CD4-positive, alpha-beta T cell (primary cell): ENCODE data around the gene ABLIM2. TPM values are rescaled to one million over a fixed set of nuclear protein-coding genes. Genes with fewer than 3 reads are reported as not detected.

Experiments used
- ATAC-seq: fragments of 200-7000 bp; cut with Tn5 transposase; one replicate; pipeline ENCODE4 v1.10.0; 2022; ENCODE audit warnings: mild to moderate bottlenecking; ENCODE audit not compliant: poor library complexity
- CTCF ChIA-PET: fragments of 350-600 bp; sonication (Branson Sonifier 250); formaldehyde crosslinking; loops from one replicate; lab custom pipeline; 2021; ENCODE audit warnings: antibody characterized with exemption, inconsistent platforms; lab: Charles Lee
- POLR2A ChIA-PET: fragments of 350-600 bp; sonication (Branson Sonifier 250); formaldehyde crosslinking; loops from one replicate; lab custom pipeline; 2021; ENCODE audit warnings: antibody characterized with exemption, inconsistent platforms; lab: Charles Lee
- DNase-seq, 14 experiments: peaks; one replicate each; pipeline ENCODE4 v3.0.0-alpha.2; 2013 to 2020; ENCODE audit warnings: mixed read lengths in 2 of 14
- H3K27ac ChIP-seq, 2 donors: one replicate each; pipeline versions ENCODE4 v1.5.1 to v1.7.0; 2013; ENCODE audit warnings: low read length in 2 of 2, low read depth in 1 of 2, mild to moderate bottlenecking in 1 of 2
- H3K27me3 ChIP-seq, 2 experiments: 1 replicate in 1 of 2; 2 replicates in 1 of 2; pipeline versions ENCODE4 v1.6.1 to v1.7.0; 2013; ENCODE audit warnings: low read length in 2 of 2, control low read depth in 1 of 2, mild to moderate bottlenecking in 1 of 2, moderate library complexity in 1 of 2; ENCODE audit not compliant: insufficient read depth in 2 of 2, control insufficient read depth in 1 of 2
- H3K36me3 ChIP-seq: one replicate; pipeline ENCODE4 v1.6.1; 2013; ENCODE audit warnings: low read length, control low read depth; ENCODE audit not compliant: insufficient read depth
- H3K4me1 ChIP-seq: one replicate; pipeline ENCODE4 v1.6.1; 2013; ENCODE audit warnings: low read length, control low read depth; ENCODE audit not compliant: insufficient read depth
- H3K4me3 ChIP-seq: one replicate; pipeline ENCODE4 v1.5.1; 2013; ENCODE audit warnings: mild to moderate bottlenecking, low read length, moderate library complexity
- H3K9me3 ChIP-seq, 2 experiments: 1 replicate in 1 of 2; 2 replicates in 1 of 2; pipeline versions ENCODE4 v1.6.1 to v1.7.0; 2013; ENCODE audit warnings: low read length in 2 of 2, mild to moderate bottlenecking in 2 of 2, control low read depth in 1 of 2, moderate library complexity in 1 of 2; ENCODE audit not compliant: control insufficient read depth in 1 of 2, insufficient read depth in 1 of 2
- H3K27ac Mint-ChIP-seq: one replicate; pipeline ENCODE4 v1.8.0; 2020; ENCODE audit warnings: mixed read lengths
- H3K27me3 Mint-ChIP-seq: one replicate; pipeline ENCODE4 v1.8.0; 2021; ENCODE audit warnings: mixed read lengths
- H3K36me3 Mint-ChIP-seq: one replicate; pipeline ENCODE4 v1.8.0; 2021; ENCODE audit warnings: low read depth, mixed read lengths
- H3K4me1 Mint-ChIP-seq: one replicate; pipeline ENCODE4 v1.8.0; 2021; ENCODE audit warnings: low read depth, mixed read lengths
- H3K4me3 Mint-ChIP-seq: one replicate; pipeline ENCODE4 v1.8.0; 2020; ENCODE audit warnings: mild to moderate bottlenecking, mixed read lengths
- H3K9me3 Mint-ChIP-seq: one replicate; pipeline ENCODE4 v1.8.0; 2020; ENCODE audit warnings: mixed read lengths
- CTCF ChIP-seq: fragments of 200-600 bp; IDR thresholded peaks from one replicate; pipeline ENCODE4 v1.8.0; 2022; ENCODE audit warnings: antibody characterized with exemption, mild to moderate bottlenecking
- intact Hi-C, 2 experiments: fragments of 100-400 bp; cut with DNase I in 1 of 2; cut with micrococcal nuclease in 1 of 2; formaldehyde crosslinking; loops; one replicate each; pipeline versions ENCODE4 v1.15.1 to v1.9.0; 2023 to 2025; cut with DNase I, micrococcal nuclease
- total RNA-seq, 174 experiments: library from RNA in 2 of 174; stranded (reverse) in 2 of 174; gene quantifications; one replicate each; pipeline ENCODE4 v1.2.3 and lab custom pipeline; 2021 to 2026

The ABLIM2 gene
- total RNA-seq, 2 experiments from 2014 or later: 2.5 to 2.7 TPM

- POLR2A ChIA-PET: no interaction called here
- no peak for TF ChIP-seq CTCF
- H3K27me3 ChIP-seq: no peaks in the 10 kb centered on the region
- Mint-ChIP-seq H3K27me3 (no peaks in the 10 kb centered on the region), H3K27ac (no peak overlapping the region), H3K9me3 (no peaks in the 10 kb centered on the region), H3K36me3 (no peaks in the 10 kb centered on the region), H3K4me1 (no peaks in the 10 kb centered on the region), H3K4me3 (no peak overlapping the region)
- intact Hi-C loops: no loop called here
- H3K36me3 ChIP-seq: no peaks in the 10 kb centered on the region
- H3K9me3 ChIP-seq: no peaks in the 10 kb centered on the region
- ATAC-seq (no peak), DNase-seq (no peak)
- H3K4me1 ChIP-seq: no peaks in the 10 kb centered on the region
- CTCF ChIA-PET: no interaction called here
- no peak overlapping the region for H3K4me3 ChIP-seq
- no peak overlapping the region for H3K27ac ChIP-seq
Measured at GRCh38 chr4:8009710-8010511, 148.7 kb downstream of the ABLIM2 start.

- ATAC-seq: no peak
- intact Hi-C loops: no loop called here
- Histone ChIP-seq H3K9me3 (no peaks in the 10 kb centered on the region), H3K36me3 (no peaks in the 10 kb centered on the region), H3K27me3 (peaks cover 0 to under 1% of the 10 kb centered on the region in 2 experiments), H3K4me3 (no peak overlapping the region), H3K27ac (no peak overlapping the region), H3K4me1 (no peaks in the 10 kb centered on the region)
- TF ChIP-seq CTCF: no peak
- Mint-ChIP-seq H3K9me3 (no peaks in the 10 kb centered on the region), H3K27ac (no peak overlapping the region), H3K27me3 (no peaks in the 10 kb centered on the region), H3K4me3 (no peak overlapping the region), H3K4me1 (no peaks in the 10 kb centered on the region), H3K36me3 (no peaks in the 10 kb centered on the region)
- no peak for DNase-seq
- CTCF ChIA-PET: no interaction called here
- POLR2A ChIA-PET: no interaction called here
Measured at GRCh38 chr4:8009097-8009496, 149.5 kb downstream of the ABLIM2 start.

- no peak for TF ChIP-seq CTCF
- Histone ChIP-seq H3K4me1 (no peaks in the 10 kb centered on the region), H3K27ac (no peak overlapping the region), H3K4me3 (no peak overlapping the region), H3K27me3 (peaks cover 0 to 2% of the 10 kb centered on the region in 2 experiments), H3K36me3 (no peaks in the 10 kb centered on the region), H3K9me3 (no peaks in the 10 kb centered on the region)
- Mint-ChIP-seq H3K36me3 (no peaks in the 10 kb centered on the region), H3K4me3 (no peak overlapping the region), H3K27ac (no peak overlapping the region), H3K4me1 (no peaks in the 10 kb centered on the region), H3K9me3 (no peaks in the 10 kb centered on the region), H3K27me3 (no peaks in the 10 kb centered on the region)
- CTCF ChIA-PET: no interaction called here
- DNase-seq (no peak), ATAC-seq (no peak)
- POLR2A ChIA-PET: no interaction called here
- intact Hi-C loops: no loop called here
Measured at GRCh38 chr4:8008391-8008790, 150.2 kb downstream of the ABLIM2 start.
